BLaER1 treated with 17β-estradiol and CSF1 and Interleukin-3, amounts not matched to agents 10 nM and 100 nM (cell line): ENCODE measurements around the gene RASGRF2.

Experiments
- H3K27ac ChIP-seq, 11 experiments: shearing (Covaris generic); formaldehyde crosslinking; 2 replicates each; pipeline ENCODE4 v1.8.1; 2022
- H3K27me3 ChIP-seq, 11 experiments: shearing (Covaris generic); formaldehyde crosslinking; 2 replicates each; pipeline ENCODE4 v1.8.1; 2022
- H3K36me3 ChIP-seq, 11 experiments: shearing (Covaris generic); formaldehyde crosslinking; 2 replicates each; pipeline ENCODE4 v1.8.1; 2022
- H3K4me1 ChIP-seq, 10 experiments: shearing (Covaris generic); formaldehyde crosslinking; 2 replicates each; pipeline ENCODE4 v1.8.1; 2022
- H3K4me2 ChIP-seq, 11 experiments: shearing (Covaris generic); formaldehyde crosslinking; 2 replicates each; pipeline ENCODE4 v1.8.1; 2022
- H3K4me3 ChIP-seq, 10 experiments: shearing (Covaris generic); formaldehyde crosslinking; 2 replicates each; pipeline ENCODE4 v1.8.1; 2022
- H3K9ac ChIP-seq, 11 experiments: shearing (Covaris generic); formaldehyde crosslinking; 2 replicates each; pipeline ENCODE4 v1.8.1; 2022
- H3K9me3 ChIP-seq, 11 experiments: shearing (Covaris generic); formaldehyde crosslinking; replicated peaks in 1 of 11; 2 replicates each; pipeline ENCODE4 v1.8.1; 2022
- H4K20me1 ChIP-seq, 11 experiments: shearing (Covaris generic); formaldehyde crosslinking; 2 replicates each; pipeline ENCODE4 v1.8.1; 2022
- Cebpa-rat ChIP-seq, 11 experiments: shearing (Covaris generic); IDR thresholded peaks; 2 replicates each; pipeline ENCODE4 v1.8.1; 2022

RASGRF2 gene

GRCh38 chr5:81235287-81236072 lies 275.3 kb downstream of the RASGRF2 start:
- Histone ChIP-seq H3K9me3 (0 out of 22 replicates have a peak, but pooled peaks cover 0 to 5% (median 0%) of the 10 kb centered on the region in 11 experiments), H3K9ac (peak overlapping the region in 3 of 11 experiments; percentile 3 to 39 (median 34); a peak in 4 of 22 replicates), H3K4me2 (peak overlapping the region; percentile 10 to 84 (median 67); a peak in 20 of 22 replicates), H3K36me3 (0 out of 22 replicates have a peak, but pooled peaks cover 0 to 6% (median 0%) of the 10 kb centered on the region in 11 experiments), H3K27ac (peak overlapping the region in 7 of 11 experiments; percentile 2 to 70 (median 45); a peak in 9 of 22 replicates), H3K27me3 (no peaks in the 10 kb centered on the region), H3K4me3 (no peak overlapping the region), H4K20me1 (no peaks in the 10 kb centered on the region), H3K4me1 (peaks cover 12 to 23% (median 19%) of the 10 kb centered on the region in 10 experiments; a peak in 19 of 20 replicates)
- TF ChIP-seq Cebpa-rat (IDR thresholded peaks at IDR 0.05): no peak

DNA sequence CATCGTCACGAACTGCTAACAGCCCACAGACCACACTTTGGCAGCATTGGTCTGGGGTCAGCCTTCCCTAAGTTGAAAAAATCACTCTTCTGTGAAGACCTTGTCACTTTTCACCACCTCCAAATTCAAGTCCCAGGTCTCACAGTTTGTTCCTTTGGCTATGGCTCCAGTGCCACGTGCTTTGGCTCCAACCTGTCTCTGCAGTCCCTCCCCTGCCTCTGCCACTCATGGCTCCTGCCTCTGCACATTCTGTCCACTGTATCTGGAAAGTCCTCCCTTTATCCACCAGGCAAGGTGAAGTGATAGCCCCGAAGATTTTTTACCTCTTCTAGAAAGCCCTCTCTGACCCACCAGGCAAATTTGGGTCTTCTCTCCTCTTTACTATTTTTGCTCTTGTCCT lies 278.3 kb downstream of the RASGRF2 start:
- Histone ChIP-seq H3K4me2 (no peak overlapping the region), H3K27me3 (no peaks in the 10 kb centered on the region)
- no peak for TF ChIP-seq Cebpa-rat (IDR thresholded peaks at IDR 0.05)

DNA sequence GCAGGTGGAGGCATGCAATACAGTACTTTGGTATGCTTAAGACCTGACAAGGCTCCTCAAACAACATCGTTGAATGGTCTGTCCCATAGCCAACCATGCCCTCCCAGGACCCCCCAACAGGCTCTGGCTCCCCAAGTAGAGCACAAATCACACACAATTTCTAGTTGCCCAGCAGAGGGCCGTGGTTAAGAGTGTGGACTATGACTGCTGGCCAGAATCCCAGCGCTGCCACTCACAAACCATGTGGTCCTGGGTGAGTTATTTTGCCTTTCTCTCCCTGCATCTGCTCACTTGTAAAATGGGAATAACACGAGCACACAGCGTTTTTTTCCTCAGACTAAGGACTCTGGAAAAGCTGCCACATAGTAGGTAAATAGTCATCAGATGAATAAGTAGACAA lies 279.4 kb downstream of the RASGRF2 start:
- no peak for TF ChIP-seq Cebpa-rat (IDR thresholded peaks at IDR 0.05)
- H3K36me3 ChIP-seq: no peaks in the 10 kb centered on the region
- no peak overlapping the region for H3K27ac ChIP-seq
- no peaks in the 10 kb centered on the region for H3K9me3 ChIP-seq
- no peaks in the 10 kb centered on the region for H4K20me1 ChIP-seq
- H3K9ac ChIP-seq: no peak overlapping the region
- no peaks in the 10 kb centered on the region for H3K27me3 ChIP-seq
- H3K4me1 ChIP-seq: peaks cover 8 to 20% (median 13%) of the 10 kb centered on the region in 10 experiments; a peak in 19 of 20 replicates
- H3K4me3 ChIP-seq: no peak overlapping the region
- no peak overlapping the region for H3K4me2 ChIP-seq

More for the DNA sequence above, 278.3 kb downstream of the RASGRF2 start:
- H3K9me3 ChIP-seq: 0 out of 22 replicates have a peak, but pooled peaks cover 0 to under 1% (median 0%) of the 10 kb centered on the region in 11 experiments
- H3K27ac ChIP-seq: no peak overlapping the region
- no peak overlapping the region for H3K9ac ChIP-seq
- no peaks in the 10 kb centered on the region for H4K20me1 ChIP-seq
- no peaks in the 10 kb centered on the region for H3K36me3 ChIP-seq
- H3K4me3 ChIP-seq: no peak overlapping the region
- H3K4me1 ChIP-seq: peaks cover 12 to 27% (median 19%) of the 10 kb centered on the region in 10 experiments; a peak in 19 of 20 replicates

DNA sequence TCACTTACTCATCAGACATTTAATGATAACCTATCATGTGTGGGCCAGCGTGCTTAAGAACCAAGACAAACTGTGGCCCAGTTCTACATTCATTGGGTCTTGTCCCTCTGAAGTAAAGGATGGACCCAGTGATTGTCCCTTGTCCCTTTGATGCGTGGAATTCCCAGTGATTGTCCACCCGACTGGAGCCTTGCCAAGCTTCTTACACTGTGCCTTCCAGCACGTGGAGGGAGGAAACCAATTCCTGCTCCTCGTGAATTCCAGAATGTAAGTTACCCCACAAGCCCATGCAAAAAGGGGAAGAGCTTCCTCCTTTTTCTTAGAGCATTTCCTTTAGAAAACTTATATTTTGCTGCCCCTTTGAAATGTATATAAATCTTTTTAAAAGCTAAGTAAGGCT lies 280.8 kb downstream of the RASGRF2 start:
- H3K9me3 ChIP-seq: no peaks in the 10 kb centered on the region
- H4K20me1 ChIP-seq: no peaks in the 10 kb centered on the region; a peak in 1 of 22 replicates
- H3K4me1 ChIP-seq: peaks cover 0 to 6% (median 0%) of the 10 kb centered on the region in 10 experiments; a peak in 6 of 20 replicates
- no peak for TF ChIP-seq Cebpa-rat (IDR thresholded peaks at IDR 0.05)
- H3K27ac ChIP-seq: no peak overlapping the region
- no peaks in the 10 kb centered on the region for H3K27me3 ChIP-seq
- H3K36me3 ChIP-seq: peaks cover 0 to 13% (median 0%) of the 10 kb centered on the region in 11 experiments; a peak in 2 of 22 replicates
- H3K4me3 ChIP-seq: no peak overlapping the region
- no peak overlapping the region for H3K4me2 ChIP-seq
- no peak overlapping the region for H3K9ac ChIP-seq

GRCh38 chr5:81241961-81242648 lies 281.9 kb downstream of the RASGRF2 start:
- Histone ChIP-seq H4K20me1 (no peaks in the 10 kb centered on the region; a peak in 1 of 22 replicates), H3K4me1 (peaks cover 0 to 5% (median 0%) of the 10 kb centered on the region in 10 experiments; a peak in 3 of 20 replicates), H3K36me3 (peaks cover 0 to 14% (median 0%) of the 10 kb centered on the region in 11 experiments; a peak in 2 of 22 replicates), H3K27me3 (no peaks in the 10 kb centered on the region), H3K4me3 (no peak overlapping the region), H3K9me3 (no peaks in the 10 kb centered on the region), H3K4me2 (no peak overlapping the region), H3K27ac (no peak overlapping the region), H3K9ac (no peak overlapping the region)
- no peak for TF ChIP-seq Cebpa-rat (IDR thresholded peaks at IDR 0.05)

DNA sequence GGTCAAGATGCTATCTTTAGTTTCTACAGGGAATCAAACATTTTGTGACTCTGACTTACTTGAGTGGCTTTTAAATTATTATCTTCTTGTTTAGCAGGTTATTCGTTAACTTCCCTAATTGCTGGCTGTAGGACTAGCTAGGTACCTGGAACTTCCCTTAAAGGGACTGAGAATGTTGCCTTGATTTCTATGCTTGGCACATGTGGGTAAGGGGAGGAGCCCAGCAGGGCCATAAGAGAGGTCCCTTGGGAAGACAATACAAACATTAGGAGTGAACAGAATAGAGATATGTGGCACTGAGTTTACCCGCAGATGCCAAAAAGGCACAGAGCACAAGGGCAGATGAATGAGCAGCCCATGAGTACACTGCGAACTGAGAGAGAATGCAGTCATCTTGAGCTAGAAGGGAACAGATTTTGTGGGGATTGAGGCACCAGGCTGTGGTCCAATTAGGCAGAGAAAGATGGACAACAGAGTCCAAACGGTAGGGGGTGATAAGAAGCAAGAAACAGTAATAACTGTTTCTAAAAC lies 282.8 kb downstream of the RASGRF2 start:
- TF ChIP-seq Cebpa-rat (IDR thresholded peaks at IDR 0.05): no peak
- no peak overlapping the region for H3K9ac ChIP-seq
- H3K9me3 ChIP-seq: no peaks in the 10 kb centered on the region
- H3K36me3 ChIP-seq: peaks cover 0 to 14% (median 0%) of the 10 kb centered on the region in 11 experiments; a peak in 2 of 22 replicates
- no peak overlapping the region for H3K27ac ChIP-seq
- H4K20me1 ChIP-seq: no peaks in the 10 kb centered on the region; a peak in 1 of 22 replicates
- no peak overlapping the region for H3K4me3 ChIP-seq
- 0 out of 22 replicates have a peak overlapping the region, but pooled peaks of 1 of the 11 experiments have one; percentile 15 for H3K4me2 ChIP-seq
- no peaks in the 10 kb centered on the region for H3K27me3 ChIP-seq
- H3K4me1 ChIP-seq: peaks cover 0 to 5% (median 0%) of the 10 kb centered on the region in 10 experiments; a peak in 3 of 20 replicates

DNA sequence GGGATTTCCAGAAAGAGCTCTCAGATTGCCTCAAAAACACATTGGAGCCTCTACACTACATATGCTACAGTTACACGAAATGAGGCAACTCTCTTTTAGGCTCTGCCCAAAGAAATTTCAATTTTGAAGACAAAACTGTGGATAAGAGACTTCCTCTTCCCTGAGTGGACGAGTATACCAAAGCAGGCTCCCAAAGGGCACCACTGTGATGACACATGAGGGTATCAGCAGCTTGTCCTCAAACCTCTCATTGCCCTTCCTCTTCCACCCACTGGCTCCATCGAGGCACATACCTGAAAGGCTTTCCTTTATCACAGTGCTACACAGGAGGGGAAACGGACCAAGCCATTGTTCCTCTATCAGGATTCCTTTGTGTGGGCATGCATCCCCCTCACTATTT lies 284.3 kb downstream of the RASGRF2 start:
- Histone ChIP-seq H3K4me1 (peaks cover 0 to 5% (median 0%) of the 10 kb centered on the region in 10 experiments; a peak in 2 of 20 replicates), H3K27ac (no peak overlapping the region), H3K9ac (no peak overlapping the region), H3K27me3 (no peaks in the 10 kb centered on the region), H3K9me3 (no peaks in the 10 kb centered on the region), H3K4me3 (no peak overlapping the region), H3K36me3 (peaks cover 0 to 14% (median 0%) of the 10 kb centered on the region in 11 experiments; a peak in 2 of 22 replicates), H4K20me1 (no peaks in the 10 kb centered on the region; a peak in 1 of 22 replicates), H3K4me2 (no peak overlapping the region)
- no peak for TF ChIP-seq Cebpa-rat (IDR thresholded peaks at IDR 0.05)

DNA sequence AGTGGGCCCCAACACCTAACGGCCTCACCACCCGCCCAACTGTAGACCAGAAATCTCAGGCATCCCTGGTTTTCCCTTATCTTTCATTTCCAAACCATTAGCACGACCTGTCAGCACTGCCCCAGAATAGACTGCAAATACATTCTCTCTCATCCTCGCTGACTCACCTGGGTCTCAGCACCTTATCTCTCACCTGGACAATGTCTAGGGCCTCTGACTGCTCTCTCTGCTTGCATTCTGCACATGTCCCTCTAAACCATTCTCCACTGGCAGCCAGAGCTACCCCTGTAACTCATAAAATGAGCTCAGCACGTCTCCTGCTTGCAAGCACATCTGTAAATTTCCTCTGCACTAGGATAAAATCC lies 285.7 kb downstream of the RASGRF2 start:
- Histone ChIP-seq H3K9ac (no peak overlapping the region), H3K4me1 (peaks cover 0 to 5% (median 0%) of the 10 kb centered on the region in 10 experiments; a peak in 2 of 20 replicates), H3K4me3 (no peak overlapping the region), H4K20me1 (no peaks in the 10 kb centered on the region; a peak in 1 of 22 replicates), H3K36me3 (peaks cover 0 to 14% (median 3%) of the 10 kb centered on the region in 11 experiments; a peak in 4 of 22 replicates), H3K27ac (no peak overlapping the region), H3K27me3 (no peaks in the 10 kb centered on the region), H3K9me3 (0 out of 22 replicates have a peak, but pooled peaks cover 0 to 4% (median 0%) of the 10 kb centered on the region in 11 experiments), H3K4me2 (no peak overlapping the region)
- TF ChIP-seq Cebpa-rat (IDR thresholded peaks at IDR 0.05): no peak
